ENCODE data around the gene PEF1.

PEF1 gene

GRCh38 chr1:31679676-31680230 is 35.1 kb upstream of the PEF1 start:
- TF ChIP-seq EZH2phosphoT487 (conservative IDR thresholded peaks at IDR 0.05; ENCODE audit: low read length) = no peak
- TF ChIP-seq CTCF (IDR thresholded peaks at IDR 0.05; ENCODE audit: insufficient read depth, low read length, poor library complexity, severe bottlenecking) = peak; percentile 10
- no peak overlapping the region for H3K27ac ChIP-seq (ENCODE audit: low read depth, low read length)
- no peak overlapping the region for H3K9ac ChIP-seq (ENCODE audit: low read length)
- H3K9me3 ChIP-seq (ENCODE audit: insufficient read depth, low read length) = no peaks in the 10 kb centered on the region
- H3K4me3 ChIP-seq (ENCODE audit: insufficient read depth, low read length, poor library complexity, severe bottlenecking) = no peak overlapping the region
- H3K36me3 ChIP-seq (ENCODE audit: low read length) = no peaks in the 10 kb centered on the region
- no peaks in the 10 kb centered on the region for H3K79me2 ChIP-seq (ENCODE audit: insufficient read depth, low read length)
- H3K4me2 ChIP-seq (ENCODE audit: low read depth, low read length, poor library complexity, severe bottlenecking) = no peak overlapping the region
- H3K27me3 ChIP-seq (ENCODE audit: low read length) = no peaks in the 10 kb centered on the region
- no peak overlapping the region for H2AFZ ChIP-seq (ENCODE audit: low read depth, low read length, severe bottlenecking)
- H3K9me2 ChIP-seq (replicated peaks; ENCODE audit: insufficient read depth, low read length) = no peaks in the 10 kb centered on the region
- H3F3A ChIP-seq (ENCODE audit: insufficient read depth) = no peaks in the 10 kb centered on the region
- no peaks in the 10 kb centered on the region for H4K20me1 ChIP-seq (ENCODE audit: low read depth, low read length)

- no peak overlapping the region for H3K9ac ChIP-seq (ENCODE audit: low read length)
- no peaks in the 10 kb centered on the region for H3K79me2 ChIP-seq (ENCODE audit: insufficient read depth, low read length)
- H3K27ac ChIP-seq (ENCODE audit: low read depth, low read length) = no peak overlapping the region
- no peaks in the 10 kb centered on the region for H3K27me3 ChIP-seq (ENCODE audit: low read length)
- H2AFZ ChIP-seq (ENCODE audit: low read depth, low read length, severe bottlenecking) = no peak overlapping the region
- TF ChIP-seq EZH2phosphoT487 (conservative IDR thresholded peaks at IDR 0.05; ENCODE audit: low read length) (no peak), CTCF (IDR thresholded peaks at IDR 0.05; ENCODE audit: insufficient read depth, low read length, poor library complexity, severe bottlenecking) (no peak)
- no peak overlapping the region for H3K4me2 ChIP-seq (ENCODE audit: low read depth, low read length, poor library complexity, severe bottlenecking)
- H3K9me2 ChIP-seq (replicated peaks; ENCODE audit: insufficient read depth, low read length) = no peaks in the 10 kb centered on the region
- no peaks in the 10 kb centered on the region for H3F3A ChIP-seq (ENCODE audit: insufficient read depth)
- no peak overlapping the region for H3K4me3 ChIP-seq (ENCODE audit: insufficient read depth, low read length, poor library complexity, severe bottlenecking)
- no peaks in the 10 kb centered on the region for H4K20me1 ChIP-seq (ENCODE audit: low read depth, low read length)
- H3K9me3 ChIP-seq (ENCODE audit: insufficient read depth, low read length) = no peaks in the 10 kb centered on the region
- no peaks in the 10 kb centered on the region for H3K36me3 ChIP-seq (ENCODE audit: low read length)
Measured at GRCh38 chr1:31679091-31679490, 34.4 kb upstream of the PEF1 start.

- Histone ChIP-seq H4K20me1 (ENCODE audit: low read depth, low read length) (no peaks in the 10 kb centered on the region), H3K9ac (ENCODE audit: low read length) (no peak overlapping the region), H3K9me2 (replicated peaks; ENCODE audit: insufficient read depth, low read length) (no peaks in the 10 kb centered on the region), H3K27me3 (ENCODE audit: low read length) (no peaks in the 10 kb centered on the region), H3K79me2 (ENCODE audit: insufficient read depth, low read length) (no peaks in the 10 kb centered on the region), H3K9me3 (ENCODE audit: insufficient read depth, low read length) (no peaks in the 10 kb centered on the region), H3K4me3 (ENCODE audit: insufficient read depth, low read length, poor library complexity, severe bottlenecking) (no peak overlapping the region), H3K27ac (ENCODE audit: low read depth, low read length) (no peak overlapping the region), H2AFZ (ENCODE audit: low read depth, low read length, severe bottlenecking) (no peak overlapping the region), H3F3A (ENCODE audit: insufficient read depth) (no peaks in the 10 kb centered on the region), H3K36me3 (ENCODE audit: low read length) (no peaks in the 10 kb centered on the region), H3K4me2 (ENCODE audit: low read depth, low read length, poor library complexity, severe bottlenecking) (no peak overlapping the region)
- no peak for TF ChIP-seq CTCF (IDR thresholded peaks at IDR 0.05; ENCODE audit: insufficient read depth, low read length, poor library complexity, severe bottlenecking)
- TF ChIP-seq EZH2phosphoT487 (conservative IDR thresholded peaks at IDR 0.05; ENCODE audit: low read length) = no peak
Measured at GRCh38 chr1:31678681-31679080, 34.0 kb upstream of the PEF1 start.
